RWPE2 (cell line): ENCODE results near the gene HGD.

ENCODE experiments used
- ATAC-seq: fragments of 200-7000 bp; cut with Tn5 transposase; 3 replicates; pipeline ENCODE4 v1.9.1; 2021; ENCODE audit warnings: low read depth
- DNase-seq: peaks from one replicate; pipeline ENCODE4 v3.0.0-alpha.2; 2020; ENCODE audit warnings: low spot score
- H3K27ac ChIP-seq: fragments of 450-650 bp; 2 replicates; pipeline ENCODE4 v1.5.1; 2017; ENCODE audit warnings: mild to moderate bottlenecking; ENCODE audit not compliant: poor library complexity, severe bottlenecking
- H3K27me3 ChIP-seq: fragments of 250-450 bp; sonication (Bioruptor Pico); 2 replicates; pipeline ENCODE4 v1.5.1; 2021; ENCODE audit warnings: mild to moderate bottlenecking, moderate library complexity; ENCODE audit not compliant: insufficient read depth, poor library complexity, severe bottlenecking
- H3K36me3 ChIP-seq: fragments of 250-450 bp; sonication (Bioruptor Pico); 2 replicates; pipeline ENCODE4 v1.5.1; 2020; ENCODE audit warnings: low read depth, mild to moderate bottlenecking, moderate library complexity
- H3K4me1 ChIP-seq: fragments of 250-450 bp; sonication (Bioruptor Pico); 2 replicates; pipeline ENCODE4 v1.5.1; 2021; ENCODE audit warnings: mild to moderate bottlenecking, moderate library complexity; ENCODE audit not compliant: insufficient read depth, poor library complexity, severe bottlenecking
- H3K4me3 ChIP-seq: fragments of 250-450 bp; sonication (Bioruptor Pico); 2 replicates; pipeline ENCODE4 v1.5.1; 2021; ENCODE audit warnings: mild to moderate bottlenecking, moderate library complexity; ENCODE audit not compliant: severe bottlenecking
- H3K9me3 ChIP-seq: fragments of 250-450 bp; sonication (Bioruptor Pico); 2 replicates; pipeline ENCODE4 v1.5.1; 2021; ENCODE audit warnings: mild to moderate bottlenecking, moderate library complexity; ENCODE audit not compliant: severe bottlenecking
- TF ChIP-seq, protein P1 (sequence below): fragments of 450-650 bp; IDR thresholded peaks from one replicate; pipeline ENCODE4 v1.5.1; 2017; ENCODE audit warnings: mild to moderate bottlenecking, moderate library complexity; ENCODE audit not compliant: poor library complexity, severe bottlenecking

Gene HGD

DNA sequence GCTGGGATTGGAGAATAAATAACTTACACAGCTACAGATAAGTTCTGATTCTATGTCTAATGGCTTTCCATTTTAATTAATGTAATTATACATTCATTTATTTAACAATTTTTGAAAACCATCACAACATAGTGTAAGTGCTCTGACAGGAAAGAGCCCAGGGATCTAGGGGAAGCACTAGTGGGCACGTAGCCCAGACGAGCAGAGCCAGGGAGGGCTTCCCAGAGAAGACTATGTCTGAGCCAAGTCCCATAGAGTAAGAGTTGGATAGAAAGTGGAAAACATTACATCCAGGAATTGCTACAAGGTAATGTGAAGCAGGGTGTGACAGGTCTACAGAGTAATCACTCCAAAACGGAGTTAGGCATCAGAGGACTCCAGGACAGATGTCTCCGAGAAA, 2.9 kb upstream of the HGD start:
- Histone ChIP-seq H3K27ac (no peak overlapping the region), H3K4me3 (no peak overlapping the region), H3K9me3 (no peaks in the 10 kb centered on the region), H3K4me1 (no peaks in the 10 kb centered on the region), H3K27me3 (no peaks in the 10 kb centered on the region), H3K36me3 (no peaks in the 10 kb centered on the region)
- ATAC-seq (no peak), DNase-seq (no peak)
- TF ChIP-seq, protein P1, sequence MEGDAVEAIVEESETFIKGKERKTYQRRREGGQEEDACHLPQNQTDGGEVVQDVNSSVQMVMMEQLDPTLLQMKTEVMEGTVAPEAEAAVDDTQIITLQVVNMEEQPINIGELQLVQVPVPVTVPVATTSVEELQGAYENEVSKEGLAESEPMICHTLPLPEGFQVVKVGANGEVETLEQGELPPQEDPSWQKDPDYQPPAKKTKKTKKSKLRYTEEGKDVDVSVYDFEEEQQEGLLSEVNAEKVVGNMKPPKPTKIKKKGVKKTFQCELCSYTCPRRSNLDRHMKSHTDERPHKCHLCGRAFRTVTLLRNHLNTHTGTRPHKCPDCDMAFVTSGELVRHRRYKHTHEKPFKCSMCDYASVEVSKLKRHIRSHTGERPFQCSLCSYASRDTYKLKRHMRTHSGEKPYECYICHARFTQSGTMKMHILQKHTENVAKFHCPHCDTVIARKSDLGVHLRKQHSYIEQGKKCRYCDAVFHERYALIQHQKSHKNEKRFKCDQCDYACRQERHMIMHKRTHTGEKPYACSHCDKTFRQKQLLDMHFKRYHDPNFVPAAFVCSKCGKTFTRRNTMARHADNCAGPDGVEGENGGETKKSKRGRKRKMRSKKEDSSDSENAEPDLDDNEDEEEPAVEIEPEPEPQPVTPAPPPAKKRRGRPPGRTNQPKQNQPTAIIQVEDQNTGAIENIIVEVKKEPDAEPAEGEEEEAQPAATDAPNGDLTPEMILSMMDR: no peak

DNA sequence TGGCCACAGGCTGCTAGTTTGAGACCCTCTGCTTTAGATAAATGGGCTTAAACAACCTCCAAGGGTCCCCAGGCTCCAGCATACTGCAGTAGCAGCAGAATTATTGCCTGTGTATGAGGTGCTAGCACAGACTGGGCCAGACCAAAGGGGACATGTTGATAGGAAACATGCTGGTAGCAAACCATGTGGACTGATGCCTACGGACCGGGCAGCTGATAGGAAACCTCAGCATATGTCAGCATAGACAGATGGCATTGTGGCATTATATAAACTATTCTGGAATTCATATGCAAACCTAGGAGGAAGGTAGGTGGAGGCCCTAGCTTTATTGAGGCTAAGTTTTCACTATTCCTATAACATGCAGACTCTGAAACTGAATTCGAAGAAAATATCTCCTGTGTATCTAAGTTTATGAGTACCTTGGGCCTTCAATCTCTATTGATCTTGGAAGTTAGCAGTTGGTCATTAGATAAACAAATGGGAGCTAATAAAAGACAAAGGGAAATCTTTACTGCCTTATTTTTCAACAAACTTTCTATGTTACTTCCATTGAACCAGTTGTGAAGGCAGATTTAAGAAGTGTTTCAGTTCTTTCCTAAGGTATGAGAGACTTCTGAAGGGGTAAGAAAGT, 1.7 kb upstream of the HGD start:
- no peak for ATAC-seq
- DNase-seq: no peak
- Histone ChIP-seq H3K36me3 (no peaks in the 10 kb centered on the region), H3K4me1 (no peaks in the 10 kb centered on the region), H3K27me3 (no peaks in the 10 kb centered on the region), H3K9me3 (no peaks in the 10 kb centered on the region), H3K4me3 (no peak overlapping the region), H3K27ac (no peak overlapping the region)
- TF ChIP-seq, protein P1: no peak

DNA sequence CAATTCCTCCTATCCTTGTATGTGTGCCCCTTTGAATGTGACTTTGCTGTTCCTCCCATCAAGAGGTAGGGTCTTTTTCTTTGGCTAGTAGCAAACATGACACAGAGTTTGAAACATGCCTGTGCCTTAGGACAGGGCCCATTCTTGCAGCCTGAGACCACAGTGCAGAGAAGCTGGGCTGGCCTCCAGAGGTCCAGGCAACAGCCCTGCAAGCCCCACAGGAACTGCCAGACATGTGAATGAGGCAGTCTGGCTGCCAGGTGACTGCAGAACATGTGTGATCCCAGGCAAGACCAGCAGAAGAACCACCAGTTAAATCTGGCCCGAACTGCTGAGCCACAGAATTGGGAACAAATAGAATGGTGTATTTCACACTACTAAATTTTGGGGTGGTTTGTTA, 1.2 kb upstream of the HGD start:
- DNase-seq (no peak), ATAC-seq (no peak)
- H3K27me3 ChIP-seq: no peaks in the 10 kb centered on the region
- peaks cover 6% of the 10 kb centered on the region for H3K4me1 ChIP-seq
- H3K36me3 ChIP-seq: no peaks in the 10 kb centered on the region
- TF ChIP-seq, protein P1: no peak
- no peak overlapping the region for H3K27ac ChIP-seq
- H3K9me3 ChIP-seq: no peaks in the 10 kb centered on the region
- no peak overlapping the region for H3K4me3 ChIP-seq

DNA sequence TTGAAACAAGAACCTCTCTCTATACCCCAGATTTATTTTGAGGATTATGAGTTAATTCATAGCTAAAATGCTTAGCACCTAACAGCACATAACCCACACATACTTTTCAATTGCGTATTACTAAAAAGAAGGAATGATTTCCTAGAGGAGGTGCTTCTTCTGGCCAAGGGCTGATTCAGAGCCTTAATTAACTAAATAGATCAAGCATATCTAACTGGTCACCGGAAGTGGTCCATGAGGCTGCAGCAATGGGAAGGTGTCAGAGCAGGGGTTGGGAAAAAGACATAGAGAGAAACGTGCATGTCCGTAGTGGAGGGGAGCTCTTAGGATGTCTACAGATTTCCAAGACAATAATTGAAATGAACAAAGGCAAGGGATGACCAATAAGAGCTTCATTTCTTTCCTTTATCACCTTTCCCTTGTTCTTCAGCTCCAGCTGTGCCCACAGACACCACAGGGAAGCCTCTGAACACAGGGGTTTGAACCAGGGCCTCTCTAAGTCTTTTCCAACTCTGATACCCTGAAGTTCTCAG, 467 bp downstream of the HGD start:
- H3K36me3 ChIP-seq: no peaks in the 10 kb centered on the region
- H3K27ac ChIP-seq: no peak overlapping the region
- no peaks in the 10 kb centered on the region for H3K9me3 ChIP-seq
- H3K27me3 ChIP-seq: no peaks in the 10 kb centered on the region
- peaks cover 7% of the 10 kb centered on the region for H3K4me1 ChIP-seq
- TF ChIP-seq, protein P1: no peak
- ATAC-seq: no peak
- no peak for DNase-seq
- H3K4me3 ChIP-seq: no peak overlapping the region

DNA sequence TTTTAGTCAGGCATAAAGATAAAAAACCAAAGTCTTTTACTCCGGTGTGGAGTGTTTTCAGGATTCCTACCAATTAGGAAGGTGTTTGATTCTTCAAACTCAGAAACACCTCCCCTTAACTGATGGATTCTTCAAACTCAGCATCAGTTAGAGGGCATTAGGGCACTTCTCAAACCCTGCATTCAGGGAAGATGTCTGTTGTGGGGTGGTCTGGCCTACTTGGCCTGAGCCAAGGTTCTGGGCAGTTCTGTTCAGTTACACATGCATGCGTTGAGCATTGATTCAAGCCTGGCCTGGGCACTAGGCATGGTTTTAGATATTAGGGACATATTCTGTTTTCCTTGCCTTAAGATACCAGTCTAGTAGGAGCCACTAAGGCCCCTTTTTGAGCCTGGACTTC, 1.0 kb downstream of the HGD start:
- TF ChIP-seq, protein P1: no peak
- H3K36me3 ChIP-seq: no peaks in the 10 kb centered on the region
- H3K4me1 ChIP-seq: peaks cover 7% of the 10 kb centered on the region
- H3K27me3 ChIP-seq: no peaks in the 10 kb centered on the region
- H3K9me3 ChIP-seq: no peaks in the 10 kb centered on the region
- H3K4me3 ChIP-seq: no peak overlapping the region
- DNase-seq (no peak), ATAC-seq (no peak)
- no peak overlapping the region for H3K27ac ChIP-seq
